ENCODE data around the gene ANOS1.
A peak's percentile ranks its signal among the peaks of the same experiment; 100 is the strongest.
"Not testable (repeated sequence)": the region's sequence is repeated elsewhere in the genome, so short reads cannot be mapped to it uniquely, and the experiment has no call there.

ANOS1 gene

DNA sequence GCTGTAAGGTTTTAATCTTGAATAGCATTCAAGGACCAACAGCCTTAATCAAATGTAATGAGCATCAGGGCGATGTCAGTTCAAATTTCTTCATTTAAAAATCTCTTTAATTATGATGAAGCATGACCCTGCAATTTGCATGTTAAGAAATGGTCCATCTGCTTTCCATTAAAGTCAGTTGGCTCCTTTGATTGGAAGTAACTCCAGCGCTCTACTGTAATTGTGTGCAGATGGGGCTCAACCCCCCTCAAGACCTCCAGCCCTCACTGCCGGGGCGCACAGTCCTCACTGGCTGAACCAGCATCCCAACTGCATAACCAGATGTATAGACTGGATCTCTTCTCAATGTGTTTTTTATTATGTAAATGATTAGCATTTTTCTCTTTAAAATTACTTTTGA lies 140.4 kb downstream of the ANOS1 start:
- DNase-seq = no peak

DNA sequence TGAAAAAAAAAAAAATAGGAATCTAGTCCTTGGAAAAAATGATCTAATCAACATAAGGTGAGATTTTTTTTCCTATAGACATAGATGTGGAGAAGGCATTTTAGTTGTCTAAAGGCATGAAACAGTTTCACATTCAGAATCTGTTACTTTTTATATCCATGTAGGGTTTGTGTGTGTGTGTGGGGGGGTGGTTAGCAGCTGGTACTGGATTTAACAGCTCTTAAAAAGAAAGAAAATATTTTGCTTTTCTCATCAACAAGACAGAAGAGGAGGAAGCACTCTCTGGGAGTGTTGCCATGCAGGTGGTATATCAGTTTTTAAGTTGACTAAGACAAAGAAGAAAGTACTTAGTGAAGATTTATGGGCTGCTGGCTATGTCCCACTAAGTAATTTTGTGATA lies 145.0 kb downstream of the ANOS1 start:
- no peak for DNase-seq

DNA sequence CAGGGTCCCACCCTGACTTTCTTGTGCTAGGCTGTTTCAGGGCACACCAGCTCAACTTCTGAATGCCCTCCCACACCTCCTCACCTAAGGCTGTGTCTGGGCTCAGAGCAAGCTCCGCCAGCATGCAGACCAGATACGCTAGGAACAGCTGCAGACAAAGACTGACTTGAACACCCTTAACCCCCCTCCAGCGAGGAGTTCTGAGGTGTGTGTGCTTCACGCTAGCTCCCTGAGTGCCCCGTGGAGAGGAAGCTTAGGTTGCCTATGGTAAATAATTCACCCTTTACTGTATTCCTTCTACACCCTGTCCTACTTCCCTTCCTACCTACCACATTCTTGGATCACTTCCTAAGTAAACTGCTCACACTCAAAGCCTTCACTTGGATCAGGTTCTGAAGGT lies 152.3 kb downstream of the ANOS1 start:
- DNase-seq = no peak

DNA sequence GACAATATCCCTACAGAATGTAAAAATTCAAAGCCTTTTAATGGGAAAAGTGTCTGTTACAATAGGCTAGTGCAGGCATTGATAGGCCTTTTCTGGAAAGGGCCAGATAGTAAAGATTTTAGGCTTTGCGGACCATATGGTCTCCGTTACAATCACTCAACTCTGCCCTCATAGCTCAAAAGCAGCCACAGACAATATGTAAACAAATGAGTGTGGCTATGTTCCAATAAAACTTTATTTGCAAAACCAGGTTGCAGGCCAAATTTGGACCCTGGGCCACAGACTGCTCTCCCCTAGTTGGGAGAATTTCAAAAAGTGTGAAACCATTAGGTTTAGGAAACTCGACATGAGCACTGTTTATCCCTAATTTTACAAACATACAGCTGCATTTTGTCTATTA lies 155.1 kb downstream of the ANOS1 start:
- no peak for DNase-seq

DNA sequence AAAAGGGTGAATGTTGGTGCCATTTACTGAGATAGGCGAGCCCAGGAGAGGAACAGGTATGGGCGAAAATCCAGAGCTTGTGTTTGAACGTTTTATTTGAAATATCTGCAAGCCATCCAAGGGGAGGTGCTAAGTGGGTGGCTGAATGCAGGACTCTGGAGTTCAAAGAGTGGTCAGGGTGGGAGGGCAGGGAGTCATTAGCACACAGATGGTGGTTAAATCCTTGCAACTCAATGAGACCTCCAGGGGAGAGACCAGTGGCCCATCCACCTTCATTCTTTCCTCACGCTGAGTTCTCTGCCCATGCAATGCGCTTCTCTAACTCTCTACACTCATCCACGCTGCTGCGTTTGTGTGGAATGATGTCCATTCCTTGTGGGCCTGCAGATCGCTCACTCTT lies 166.2 kb downstream of the ANOS1 start:
- no peak for DNase-seq

DNA sequence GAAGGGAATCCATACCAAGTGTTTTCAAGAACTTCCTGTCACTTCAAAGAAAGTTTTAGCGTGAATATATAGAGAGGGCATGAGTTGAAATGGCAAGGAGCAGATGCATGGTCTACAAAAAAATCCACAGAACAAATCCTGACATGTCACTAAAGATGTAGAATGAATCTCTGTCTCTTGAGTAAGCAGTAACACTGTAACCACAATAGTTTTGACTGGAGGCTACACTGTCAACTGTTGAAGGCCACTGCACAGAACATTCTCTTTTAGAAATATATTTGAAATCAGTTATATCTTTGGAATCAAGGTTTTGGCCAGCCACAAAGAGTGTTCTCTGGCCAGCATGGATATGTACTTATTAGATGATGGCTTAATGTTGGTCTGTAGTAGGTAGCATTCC lies 183.5 kb downstream of the ANOS1 start:
- no peak for DNase-seq

DNA sequence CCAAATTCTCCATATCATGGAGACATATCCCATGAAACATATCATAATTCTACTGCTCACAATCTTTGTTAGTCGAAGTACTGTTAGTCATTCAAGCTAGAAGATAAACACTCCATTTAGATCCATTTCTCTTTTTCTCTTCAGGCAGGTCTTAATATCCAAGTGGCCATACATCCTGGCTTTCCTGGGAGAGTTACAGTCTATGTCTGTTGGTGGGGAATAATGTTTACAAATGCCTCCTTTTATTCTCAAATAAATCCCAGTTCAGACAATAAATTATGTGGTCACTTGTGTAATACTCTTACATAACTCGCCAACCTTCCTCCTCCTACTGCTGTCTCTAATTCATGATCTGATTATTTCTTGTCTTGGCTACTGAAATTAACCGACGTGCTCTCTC lies 185.2 kb downstream of the ANOS1 start:
- no peak for DNase-seq

DNA sequence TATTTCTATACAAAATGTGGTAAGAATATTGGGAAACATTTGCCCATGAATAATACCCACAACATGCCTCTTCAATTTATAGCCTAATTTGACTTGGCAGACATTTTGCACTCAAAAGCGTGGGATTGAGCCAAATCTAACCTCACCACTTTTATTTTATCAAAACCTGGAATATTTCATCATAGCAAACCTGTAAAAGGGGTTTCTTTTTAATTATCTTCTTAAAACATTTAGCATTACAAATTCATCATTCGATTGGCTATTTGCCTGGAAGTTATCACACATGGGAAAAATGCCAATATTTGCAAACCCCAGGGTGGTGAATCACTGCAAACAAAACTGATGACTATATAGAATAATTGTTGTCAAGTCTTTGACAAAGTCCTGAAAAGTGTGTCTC lies 211.1 kb downstream of the ANOS1 start:
- DNase-seq = peak; percentile 12

DNA sequence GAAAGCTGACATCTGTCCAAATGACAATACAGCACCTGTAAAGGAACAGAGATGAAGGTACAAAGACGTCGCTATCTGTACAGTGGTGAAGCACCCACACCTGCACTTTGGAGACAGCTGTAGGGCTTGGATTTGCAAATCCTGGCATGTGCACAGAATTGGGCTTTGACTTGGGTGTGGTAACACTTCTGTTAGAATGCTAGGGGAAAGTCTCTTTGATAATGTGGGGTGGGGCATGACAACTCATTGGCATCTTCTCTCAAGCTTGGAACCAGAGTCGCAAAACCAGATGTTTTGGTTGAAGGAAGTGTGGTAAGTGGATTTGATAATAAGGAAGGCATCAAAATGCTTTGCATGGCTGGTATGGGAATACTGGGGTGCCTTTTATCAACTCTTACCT lies 211.8 kb downstream of the ANOS1 start:
- DNase-seq = no peak

DNA sequence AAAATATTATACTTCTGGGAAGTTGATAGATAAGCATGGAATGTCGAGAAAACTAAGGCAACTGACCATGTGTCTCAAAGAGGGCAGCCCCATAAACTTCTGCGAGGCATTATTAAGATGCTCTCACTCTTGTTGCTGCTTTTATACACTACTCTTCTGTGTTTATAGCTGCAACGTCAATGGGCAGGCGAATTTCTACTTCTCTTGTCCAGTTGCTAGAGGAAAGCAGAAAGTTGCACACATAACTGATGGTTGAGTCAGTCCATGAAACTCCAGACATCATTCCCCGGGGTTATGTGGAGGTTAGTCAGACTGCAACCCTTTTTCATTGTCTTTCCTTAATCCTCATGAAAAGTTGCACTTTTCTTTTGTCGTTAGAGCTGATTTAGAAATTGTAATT lies 227.5 kb downstream of the ANOS1 start:
- DNase-seq = peak; percentile 56

DNA sequence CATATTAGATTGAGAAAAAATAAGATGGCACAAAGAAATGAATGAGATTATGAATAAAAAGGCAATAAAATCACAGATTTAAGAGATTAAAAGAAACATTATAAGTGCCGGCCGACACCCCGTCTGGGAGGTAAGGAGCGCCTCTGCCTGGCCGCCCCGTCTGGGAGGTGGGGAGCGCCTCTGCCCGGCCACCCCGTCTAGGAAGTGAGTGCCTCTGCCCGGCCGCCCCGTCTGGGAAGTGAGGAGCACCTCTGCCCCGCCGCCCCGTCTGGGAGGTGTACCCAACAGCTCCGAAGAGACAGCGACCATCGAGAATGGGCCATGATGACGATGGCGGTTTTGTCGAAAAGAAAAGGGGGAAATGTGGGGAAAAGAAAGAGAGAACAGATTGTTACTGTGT lies 229.8 kb downstream of the ANOS1 start:
- DNase-seq = not testable (repeated sequence)

DNA sequence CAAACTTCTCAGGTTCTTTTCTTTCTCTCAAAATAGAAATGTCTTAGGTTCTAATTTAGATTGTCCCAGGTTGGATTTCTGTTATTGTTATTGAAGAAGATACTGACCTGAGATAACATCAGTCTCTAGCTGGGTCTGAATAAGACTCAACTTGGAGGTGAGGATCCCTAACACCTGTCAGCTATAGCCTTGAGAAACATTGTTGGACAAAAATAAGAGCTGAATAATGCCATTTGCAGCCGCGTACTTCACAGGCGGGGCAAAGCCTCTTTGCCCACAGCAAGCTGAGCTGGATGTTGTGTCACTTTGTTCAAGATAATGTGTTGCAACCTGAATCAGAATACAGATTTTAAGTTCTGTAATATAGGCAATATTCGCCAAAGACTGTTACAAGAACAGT lies 231.7 kb downstream of the ANOS1 start:
- DNase-seq = no peak

DNA sequence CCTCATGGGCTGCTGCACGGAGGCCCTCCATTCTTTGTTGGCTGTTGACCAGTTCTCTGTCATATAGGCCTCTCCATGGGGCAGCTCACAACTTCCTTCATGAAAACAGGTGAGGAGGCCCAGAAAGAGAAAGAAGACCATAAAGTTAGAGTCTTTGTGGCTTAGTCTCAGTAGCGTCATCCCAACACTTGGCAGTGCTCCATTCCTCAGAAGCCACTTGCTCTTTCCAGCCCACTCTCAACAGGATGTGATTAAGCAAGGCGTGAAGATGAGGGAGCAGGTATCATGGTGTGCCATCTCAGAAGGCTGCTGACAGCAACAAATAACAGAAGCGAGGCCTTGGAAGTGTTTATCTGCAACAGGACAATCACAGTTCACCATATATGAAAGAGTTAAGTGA lies 236.9 kb downstream of the ANOS1 start:
- DNase-seq = not testable (repeated sequence)

DNA sequence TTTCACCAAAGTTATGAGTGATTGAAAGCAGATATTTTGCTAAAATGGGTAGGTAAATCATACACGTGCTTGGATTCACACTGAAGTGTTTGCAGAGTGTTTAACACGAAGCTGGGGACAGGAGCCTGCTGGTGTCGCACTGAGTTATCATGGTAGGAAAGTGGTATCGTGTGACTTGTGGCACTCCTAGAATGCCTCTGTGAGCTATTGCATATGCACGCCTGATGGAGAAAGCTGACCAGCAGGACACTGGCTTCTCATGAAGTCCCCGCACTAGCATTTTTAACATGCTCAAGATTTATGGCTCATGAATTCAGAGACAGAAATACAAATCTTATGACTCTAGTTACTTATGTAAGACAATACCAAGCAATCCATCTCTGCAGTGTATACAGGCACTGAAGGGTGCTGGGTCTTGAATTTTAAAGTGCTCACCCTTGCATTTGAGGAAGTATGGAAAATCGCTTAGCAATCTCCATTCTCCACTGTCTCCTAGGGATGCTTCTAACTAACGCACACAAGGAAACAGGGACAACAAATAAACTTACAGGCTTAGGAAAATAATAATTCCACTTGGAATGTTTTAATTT lies 247.5 kb downstream of the ANOS1 start:
- DNase-seq = no peak

Measured in fibroblast of skin of right biceps (primary cell).